Subcutaneous abdominal adipose tissue (tissue), 5 donors: ENCODE results near the gene CEBPE.

Source experiments
- H3K27ac ChIP-seq: one replicate; pipeline ENCODE4 v1.7.0; 2013; ENCODE audit warnings: low read depth, mild to moderate bottlenecking, inconsistent platforms, low read length, moderate library complexity
- H3K27me3 ChIP-seq, 5 donors: one replicate each; pipeline ENCODE4 v1.7.0; 2013; ENCODE audit warnings: low read length in 5 of 5, inconsistent platforms in 1 of 5; ENCODE audit not compliant: control insufficient read depth in 5 of 5, insufficient read depth in 4 of 5
- H3K36me3 ChIP-seq, 5 donors: one replicate each; pipeline ENCODE4 v1.7.0; 2013; ENCODE audit warnings: low read length in 5 of 5; ENCODE audit not compliant: control insufficient read depth in 5 of 5, insufficient read depth in 5 of 5
- H3K4me1 ChIP-seq, 5 donors: one replicate each; pipeline ENCODE4 v1.7.0; 2013; ENCODE audit warnings: low read length in 5 of 5, mild to moderate bottlenecking in 3 of 5, moderate library complexity in 1 of 5; ENCODE audit not compliant: control insufficient read depth in 5 of 5, insufficient read depth in 5 of 5
- H3K4me3 ChIP-seq, 5 donors: one replicate each; pipeline ENCODE4 v1.7.0; 2013; ENCODE audit warnings: low read length in 5 of 5, low read depth in 1 of 5
- H3K9ac ChIP-seq, 5 donors: one replicate each; pipeline ENCODE4 v1.7.0; 2013; ENCODE audit warnings: low read length in 5 of 5, mild to moderate bottlenecking in 4 of 5, moderate library complexity in 3 of 5
- H3K9me3 ChIP-seq, 5 donors: one replicate each; pipeline ENCODE4 v1.7.0; 2013; ENCODE audit warnings: low read length in 5 of 5; ENCODE audit not compliant: control insufficient read depth in 5 of 5
- donor health status: healthy.
- donor health status: healthy.
- donor health status: healthy.
- donor health status: healthy.
- donor health status: healthy.

CEBPE gene

DNA sequence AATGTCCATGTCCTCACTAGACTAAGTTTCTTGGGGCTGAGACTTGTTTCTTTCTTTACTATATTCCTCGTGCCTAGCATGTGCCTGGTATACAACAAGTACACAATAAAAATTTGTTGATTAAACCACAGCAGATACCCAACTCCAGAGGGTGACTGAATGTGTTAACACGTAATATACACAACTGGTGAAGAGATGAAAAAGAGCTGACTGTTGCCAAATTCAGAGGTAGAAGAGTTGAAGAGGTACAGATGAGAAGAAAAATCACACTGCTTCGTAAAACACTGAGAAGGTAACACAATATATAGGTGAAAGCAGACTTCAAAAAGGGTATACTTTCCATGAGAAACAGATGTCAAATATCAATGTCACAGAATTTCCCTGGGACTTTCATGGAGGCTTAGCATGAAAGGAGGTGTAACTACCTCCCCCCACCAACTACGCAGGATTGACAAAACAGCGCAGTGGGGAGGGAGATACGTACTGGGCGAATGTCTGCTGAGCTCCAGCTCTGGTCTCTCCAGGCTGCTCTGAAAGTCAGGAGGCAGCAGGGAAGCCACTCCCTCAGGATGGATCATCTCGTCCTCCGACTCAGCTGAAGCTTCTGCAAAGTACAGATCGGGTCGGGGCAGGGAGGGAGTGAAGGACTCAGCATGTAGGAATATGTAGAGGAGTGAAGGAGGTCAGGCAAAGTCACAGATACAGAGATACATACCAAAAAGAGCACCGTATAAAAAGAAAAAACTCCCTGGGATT is 29.4 kb downstream of the CEBPE start:
- no peaks in the 10 kb centered on the region for H3K27me3 ChIP-seq
- H3K4me1 ChIP-seq = peaks cover 2 to 22% (median 16%) of the 10 kb centered on the region in 5 donors
- H3K9ac ChIP-seq = no peak overlapping the region
- H3K4me3 ChIP-seq = no peak overlapping the region
- no peak overlapping the region for H3K27ac ChIP-seq
- no peaks in the 10 kb centered on the region for H3K9me3 ChIP-seq
- H3K36me3 ChIP-seq = peaks cover 54 to 77% (median 61%) of the 10 kb centered on the region in 5 donors

DNA sequence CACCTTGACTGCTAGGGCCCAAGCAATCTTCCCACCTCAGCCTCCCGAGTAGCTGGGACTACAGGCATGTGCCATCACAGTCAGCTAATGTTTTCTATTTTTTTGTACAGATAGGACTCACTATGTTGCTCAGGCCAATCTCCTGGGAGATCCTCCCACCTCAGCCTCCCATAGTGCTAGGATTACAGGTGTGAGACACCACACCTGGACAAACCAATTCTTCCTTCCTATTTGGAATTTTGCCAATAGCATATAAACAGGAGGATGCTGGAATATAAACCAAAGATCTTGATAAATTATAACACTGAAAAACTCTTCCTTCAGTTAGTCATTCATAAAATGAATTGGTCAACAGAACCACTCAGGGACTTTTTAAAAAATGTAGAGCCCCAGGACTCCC is 32.5 kb downstream of the CEBPE start:
- H3K4me1 ChIP-seq = peaks cover 0 to 6% (median 0%) of the 10 kb centered on the region in 5 donors
- H3K27me3 ChIP-seq = no peaks in the 10 kb centered on the region
- H3K36me3 ChIP-seq = peaks cover 46 to 89% (median 56%) of the 10 kb centered on the region in 5 donors
- H3K9me3 ChIP-seq = no peaks in the 10 kb centered on the region
- H3K27ac ChIP-seq = no peak overlapping the region
- no peak overlapping the region for H3K4me3 ChIP-seq
- H3K9ac ChIP-seq = no peak overlapping the region

DNA sequence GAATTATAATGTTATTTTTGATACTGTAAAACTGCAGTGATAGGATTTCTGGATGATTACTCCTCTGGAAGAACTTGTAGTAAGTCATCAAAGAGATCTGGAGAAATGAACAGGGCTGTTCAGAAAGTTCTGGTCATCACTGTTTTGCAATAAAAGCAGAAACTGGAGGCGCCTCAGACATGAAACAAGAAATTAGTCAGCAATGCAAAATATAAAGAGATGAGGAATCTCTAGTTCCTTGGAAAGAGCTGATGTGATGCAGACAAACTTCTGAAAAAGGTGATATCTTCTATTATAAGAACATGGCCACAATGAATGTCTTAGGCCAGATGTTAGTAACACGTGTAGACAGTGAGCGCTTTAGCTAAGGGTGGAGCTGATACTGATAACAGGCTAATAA is 33.6 kb downstream of the CEBPE start:
- H3K9ac ChIP-seq = no peak overlapping the region
- H3K4me1 ChIP-seq = peaks cover 0 to 6% (median 0%) of the 10 kb centered on the region in 5 donors
- H3K27me3 ChIP-seq = no peaks in the 10 kb centered on the region
- H3K27ac ChIP-seq = no peak overlapping the region
- H3K36me3 ChIP-seq = peaks cover 52 to 91% (median 65%) of the 10 kb centered on the region in 5 donors
- no peak overlapping the region for H3K4me3 ChIP-seq
- H3K9me3 ChIP-seq = no peaks in the 10 kb centered on the region

DNA sequence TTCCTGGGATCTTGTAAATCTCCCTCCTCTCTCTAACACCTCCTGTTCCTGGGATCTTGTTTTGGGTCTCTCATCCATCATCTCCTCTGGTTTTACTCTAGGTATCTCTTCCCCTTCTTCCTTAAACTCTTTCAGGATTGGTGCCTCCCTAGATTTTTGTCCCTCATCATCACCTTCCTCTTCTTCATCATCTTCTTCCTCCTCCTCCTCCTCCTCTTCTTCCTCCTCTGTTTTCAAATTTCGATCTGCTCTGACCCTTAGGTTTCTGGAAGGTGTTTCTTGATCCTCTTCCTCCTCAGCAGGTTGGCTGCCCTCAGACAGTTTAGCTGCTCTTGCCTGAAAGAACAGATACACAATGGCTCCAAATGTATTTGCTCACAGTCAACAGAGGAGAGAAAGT is 38.6 kb downstream of the CEBPE start:
- H3K36me3 ChIP-seq = peaks cover 25 to 93% (median 65%) of the 10 kb centered on the region in 5 donors
- peak overlapping the region; percentile 99 for H3K27ac ChIP-seq
- no peaks in the 10 kb centered on the region for H3K9me3 ChIP-seq
- H3K27me3 ChIP-seq = no peaks in the 10 kb centered on the region
- H3K4me3 ChIP-seq = no peak overlapping the region
- peaks cover 8 to 36% (median 30%) of the 10 kb centered on the region in 5 donors for H3K4me1 ChIP-seq
- peak overlapping the region in 1 of 5 donors; percentile 2 for H3K9ac ChIP-seq

DNA sequence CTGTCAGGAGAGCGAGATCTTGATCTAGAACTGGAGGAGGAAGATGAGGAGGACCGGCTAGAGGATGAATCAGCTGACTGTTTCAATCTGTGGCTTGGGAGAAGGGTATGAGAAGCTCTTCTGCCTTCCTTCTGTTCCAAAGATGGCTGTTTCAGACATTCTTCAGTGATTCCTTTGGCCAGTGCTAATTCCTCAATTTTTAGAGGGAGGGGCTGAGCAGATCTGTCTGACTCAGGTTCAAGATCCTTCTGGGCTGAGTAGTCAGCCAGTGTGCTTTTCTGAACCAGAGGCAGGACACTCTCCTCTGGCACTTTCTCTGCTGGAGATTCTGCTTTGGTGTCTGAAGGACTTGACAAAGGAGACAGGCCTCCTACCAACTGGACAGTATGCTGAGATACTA is 39.3 kb downstream of the CEBPE start:
- Histone ChIP-seq H3K27ac (peak overlapping the region; percentile 99), H3K4me3 (no peak overlapping the region), H3K4me1 (peaks cover 8 to 36% (median 30%) of the 10 kb centered on the region in 5 donors), H3K9me3 (no peaks in the 10 kb centered on the region), H3K9ac (peak overlapping the region in 3 of 5 donors; percentile 2 to 49 (median 29)), H3K27me3 (no peaks in the 10 kb centered on the region), H3K36me3 (peaks cover 28 to 93% (median 64%) of the 10 kb centered on the region in 5 donors)

DNA sequence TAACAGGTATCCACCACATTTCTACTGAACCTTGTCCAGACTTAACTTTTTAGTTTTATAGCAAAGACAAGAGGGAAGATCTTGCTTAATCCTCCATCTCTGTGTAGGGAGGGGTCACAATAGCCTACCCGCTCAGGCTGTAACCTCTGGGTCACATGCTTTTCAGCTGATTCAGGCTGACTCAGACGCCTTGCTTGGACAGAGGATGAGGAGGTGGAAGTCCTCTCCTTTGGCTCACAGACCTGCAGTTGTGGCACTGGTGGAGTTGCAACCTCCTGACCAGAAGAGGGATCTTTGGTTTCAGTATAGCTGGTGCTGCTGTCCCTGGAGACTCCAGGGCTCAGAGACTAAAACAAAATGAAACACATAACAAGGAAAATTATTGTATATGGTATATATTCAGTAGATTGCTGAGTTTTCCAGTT is 40.4 kb downstream of the CEBPE start:
- no peaks in the 10 kb centered on the region for H3K27me3 ChIP-seq
- no peak overlapping the region for H3K4me3 ChIP-seq
- no peaks in the 10 kb centered on the region for H3K9me3 ChIP-seq
- H3K9ac ChIP-seq = peak overlapping the region in 3 of 5 donors; percentile 71 to 82 (median 75)
- H3K4me1 ChIP-seq = peaks cover 8 to 36% (median 30%) of the 10 kb centered on the region in 5 donors
- H3K36me3 ChIP-seq = peaks cover 29 to 89% (median 65%) of the 10 kb centered on the region in 5 donors
- H3K27ac ChIP-seq = peak overlapping the region; percentile 99

DNA sequence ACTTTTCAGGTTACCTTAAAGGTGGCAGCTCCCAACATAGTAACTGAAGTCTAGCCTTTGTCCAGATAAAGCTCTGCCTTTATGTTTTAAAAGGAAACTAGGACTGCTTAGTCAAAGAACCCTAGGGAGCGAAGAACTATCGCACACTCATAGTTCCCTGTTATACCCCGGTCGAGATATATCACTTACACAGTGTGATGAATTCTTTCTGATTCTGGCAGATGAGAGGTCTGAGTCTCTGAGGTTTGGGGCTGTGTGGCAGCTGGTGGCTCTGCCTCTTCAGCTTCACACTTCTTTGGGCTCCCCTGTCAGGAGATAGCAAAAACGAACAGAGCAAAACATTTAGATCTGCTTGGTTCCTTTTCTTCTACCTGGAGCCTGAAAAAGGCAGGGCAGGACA is 41.1 kb downstream of the CEBPE start:
- peak overlapping the region; percentile 23 to 82 (median 63) for H3K9ac ChIP-seq
- H3K27me3 ChIP-seq = no peaks in the 10 kb centered on the region
- H3K36me3 ChIP-seq = peaks cover 30 to 87% (median 68%) of the 10 kb centered on the region in 5 donors
- no peaks in the 10 kb centered on the region for H3K9me3 ChIP-seq
- peaks cover 8 to 36% (median 30%) of the 10 kb centered on the region in 5 donors for H3K4me1 ChIP-seq
- no peak overlapping the region for H3K4me3 ChIP-seq
- H3K27ac ChIP-seq = peak overlapping the region; percentile 99

DNA sequence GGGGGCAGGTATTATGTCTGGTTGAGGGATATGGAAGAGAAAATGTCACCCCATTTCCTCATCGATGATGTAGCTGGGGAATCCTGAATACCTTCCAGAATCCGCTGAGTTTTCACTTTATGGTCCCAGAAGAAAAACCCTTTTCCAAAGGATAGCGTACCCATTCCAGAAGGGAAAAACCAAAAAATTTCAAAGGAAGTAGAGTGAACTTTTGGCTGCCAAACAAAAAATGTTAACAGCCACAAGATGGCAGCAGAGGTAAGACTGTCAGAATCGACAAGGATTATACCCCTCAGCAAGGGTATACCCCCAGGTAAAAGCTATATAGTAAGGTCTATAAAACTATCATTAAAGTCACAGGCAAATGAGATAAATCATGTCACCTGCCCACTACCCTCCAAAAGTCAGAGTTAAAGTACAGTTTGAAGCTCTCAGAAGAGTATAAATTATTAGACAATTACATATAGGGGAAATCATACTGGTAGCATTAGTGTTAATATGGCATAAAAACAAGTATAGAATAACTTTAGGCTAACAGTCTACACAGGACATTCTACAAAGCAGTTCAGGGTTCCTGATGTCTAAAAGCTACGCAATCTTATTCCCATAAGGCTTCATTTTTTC is 42.2 kb downstream of the CEBPE start:
- no peak overlapping the region for H3K4me3 ChIP-seq
- H3K27ac ChIP-seq = peak overlapping the region; percentile 99
- H3K9ac ChIP-seq = peak overlapping the region in 3 of 5 donors; percentile 35 to 82 (median 71)
- no peaks in the 10 kb centered on the region for H3K27me3 ChIP-seq
- H3K9me3 ChIP-seq = no peaks in the 10 kb centered on the region
- H3K36me3 ChIP-seq = peaks cover 36 to 86% (median 71%) of the 10 kb centered on the region in 5 donors
- H3K4me1 ChIP-seq = peaks cover 8 to 35% (median 34%) of the 10 kb centered on the region in 5 donors

DNA sequence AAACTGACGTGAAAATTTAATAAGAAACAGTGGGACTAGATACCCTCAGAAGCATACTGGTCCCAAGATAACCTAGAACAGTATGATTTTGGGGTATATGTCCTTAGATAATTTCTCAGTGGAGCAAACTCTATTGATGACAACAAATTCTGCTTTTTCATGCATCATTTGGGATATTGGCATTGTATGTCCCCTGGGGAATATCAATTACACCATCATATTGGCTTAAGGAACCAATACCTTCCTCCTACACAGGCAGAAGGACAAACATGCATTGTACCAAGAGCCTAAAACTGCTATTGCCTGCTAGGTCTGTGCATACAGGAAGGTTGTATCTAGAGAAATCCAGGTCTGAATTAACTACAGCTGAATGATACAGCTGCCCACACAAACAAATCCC is 44.1 kb downstream of the CEBPE start:
- Histone ChIP-seq H3K27me3 (no peaks in the 10 kb centered on the region), H3K9me3 (no peaks in the 10 kb centered on the region), H3K27ac (no peak overlapping the region), H3K36me3 (peaks cover 25 to 66% (median 53%) of the 10 kb centered on the region in 5 donors), H3K4me1 (peaks cover 10 to 53% (median 51%) of the 10 kb centered on the region in 5 donors), H3K9ac (no peak overlapping the region), H3K4me3 (no peak overlapping the region)
